Panc1 (cell line): Measurements from ENCODE around the gene FAM174A. TPM values are rescaled to one million over a fixed set of nuclear protein-coding genes. Genes with fewer than 3 reads are reported as not detected.

Experiments used
- ATAC-seq: fragments of 200-7000 bp; cut with Tn5 transposase; 2 replicates; pipeline ENCODE4 v1.9.1; 2020; ENCODE audit warnings: mild to moderate bottlenecking, moderate library complexity
- BruUV-seq: library from RNA; stranded (reverse); fragments of 400-500 nt; replicated peaks from 2 replicates; lab custom pipeline; 2021; lab: Mats Ljungman, UMichigan
- CTCF ChIA-PET: fragments of 300-600 bp; sonication (Branson Sonifier 250); formaldehyde crosslinking; loops from one replicate; lab custom pipeline; 2022; ENCODE audit warnings: antibody characterized with exemption; lab: Charles Lee
- POLR2A ChIA-PET: fragments of 300-600 bp; sonication (Branson Sonifier 250); formaldehyde crosslinking; loops from one replicate; lab custom pipeline; 2022; ENCODE audit warnings: antibody characterized with exemption; lab: Charles Lee
- DNase-seq: peaks from one replicate; pipeline ENCODE4 v3.0.0-alpha.2; 2010; ENCODE audit warnings: low read depth, low spot score
- H3K27ac ChIP-seq: 2 replicates; pipeline ENCODE4 v1.5.1; 2011; ENCODE audit warnings: mild to moderate bottlenecking, low read length, inconsistent platforms
- H3K27me3 ChIP-seq: fragments of 200-500 bp; sonication (Bioruptor generic); 2 replicates; pipeline ENCODE4 v1.6.0; 2014; ENCODE audit warnings: low read length, inconsistent platforms; ENCODE audit not compliant: control insufficient read depth, insufficient read depth
- H3K36me3 ChIP-seq: fragments of 200-500 bp; sonication (Bioruptor generic); 2 replicates; pipeline ENCODE4 v1.5.1; 2014; ENCODE audit warnings: inconsistent platforms, mild to moderate bottlenecking, low read length, moderate library complexity; ENCODE audit not compliant: control insufficient read depth, insufficient read depth
- H3K4me1 ChIP-seq: 2 replicates; pipeline ENCODE4 v1.5.1; 2011; ENCODE audit warnings: inconsistent platforms, mild to moderate bottlenecking, low read length, moderate library complexity; ENCODE audit not compliant: control insufficient read depth, insufficient read depth
- H3K4me3 ChIP-seq, 2 experiments: 2 replicates each; pipeline ENCODE4 v1.5.1; 2011 to 2012; ENCODE audit warnings: low read depth in 2 of 2, low read length in 2 of 2, mild to moderate bottlenecking in 2 of 2, inconsistent platforms in 1 of 2, moderate library complexity in 1 of 2
- H3K9me3 ChIP-seq: fragments of 200-500 bp; sonication (Bioruptor generic); 2 replicates; pipeline ENCODE4 v1.5.1; 2014; ENCODE audit warnings: low read depth, mild to moderate bottlenecking, inconsistent platforms, low read length, moderate library complexity; ENCODE audit not compliant: control insufficient read depth, insufficient read depth
- CTCF ChIP-seq: fragments of 450-650 bp; IDR thresholded peaks from 2 replicates; pipeline ENCODE4 v1.5.1; 2017; ENCODE audit warnings: mild to moderate bottlenecking
- POLR2AphosphoS5 ChIP-seq: IDR thresholded peaks from 2 replicates; pipeline ENCODE4 v1.6.1; 2012; ENCODE audit warnings: mild to moderate bottlenecking, low read depth, low read length, moderate library complexity
- REST ChIP-seq, 2 experiments: IDR thresholded peaks; 2 replicates each; pipeline ENCODE4 v1.6.1; 2011 to 2012; ENCODE audit warnings: low read depth in 2 of 2, control low read depth in 1 of 2, low read length in 1 of 2, mild to moderate bottlenecking in 1 of 2, moderate library complexity in 1 of 2; ENCODE audit not compliant: insufficient read depth in 1 of 2
- SIN3A ChIP-seq: IDR thresholded peaks from 2 replicates; pipeline ENCODE4 v1.6.1; 2012; ENCODE audit warnings: low read depth, mild to moderate bottlenecking, low read length, moderate library complexity, borderline replicate concordance; ENCODE audit not compliant: insufficient read depth
- TCF7L2 ChIP-seq: IDR thresholded peaks from 2 replicates; pipeline ENCODE4 v1.6.1; 2011; ENCODE audit warnings: mild to moderate bottlenecking, low read depth, low read length, inconsistent platforms
- in situ Hi-C: cut with HindIII; loops from 2 replicates; pipeline ENCODE4 v1.10.0; 2016; ENCODE audit warnings: low sequenced_read_pairs, low pct_unique_long_range_greater_than_20kb
- intact Hi-C: fragments of 100-400 bp; cut with micrococcal nuclease; formaldehyde crosslinking; loops from one replicate; pipeline ENCODE4 v1.10.0; 2022; ENCODE audit not compliant: unreplicated experiment
- total RNA-seq: library from RNA; stranded (reverse); gene quantifications from one replicate; pipeline ENCODE4 v1.2.1, GENCODE V29; 2021; ENCODE audit not compliant: unreplicated experiment

Gene FAM174A
- total RNA-seq, 1 experiment from 2014 or later, result 11.0 TPM

DNA sequence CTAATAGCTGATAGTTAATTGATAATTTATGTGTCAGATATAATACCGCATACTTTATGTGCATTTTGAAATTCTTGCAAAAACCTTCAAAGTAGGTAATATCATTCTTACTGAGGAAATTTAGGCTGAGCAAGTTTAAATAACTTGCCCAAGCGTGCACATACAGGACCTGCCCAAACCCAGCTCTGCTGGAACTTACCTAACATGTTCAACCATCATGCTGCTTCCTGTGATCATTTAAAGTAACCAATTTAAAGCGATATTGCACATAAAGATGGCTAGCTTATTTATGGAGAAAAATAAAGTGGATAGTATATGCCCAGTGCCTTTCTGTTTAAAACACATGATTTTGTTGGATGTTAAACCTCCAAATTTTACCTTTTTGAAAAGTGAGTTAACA lies 4.3 kb downstream of the FAM174A start:
- ChIA-PET POLR2A (no interaction called here), CTCF (no interaction called here)
- no peaks in the 10 kb centered on the region for H3K27me3 ChIP-seq
- no peak overlapping the region for H3K4me3 ChIP-seq
- in situ Hi-C loops (no loop called here), intact Hi-C loops (no loop called here)
- no peak overlapping the region for H3K27ac ChIP-seq
- H3K36me3 ChIP-seq, result no peaks in the 10 kb centered on the region
- no peak for DNase-seq
- no peak for ATAC-seq
- no peak for TF ChIP-seq REST (IDR thresholded peaks at IDR 0.05; ENCODE audit: insufficient read depth in 1 of 2, low read depth in 2 of 2, low read length in 1 of 2)
- TF ChIP-seq TCF7L2, result no peak
- TF ChIP-seq SIN3A, result no peak
- no peak for TF ChIP-seq POLR2AphosphoS5
- no peak for TF ChIP-seq CTCF
- peaks cover 8% of the 10 kb centered on the region; the same call in 1 of the 2 replicates for H3K4me1 ChIP-seq
- no peaks in the 10 kb centered on the region for H3K9me3 ChIP-seq
- no TSS peak for BruUV-seq

DNA sequence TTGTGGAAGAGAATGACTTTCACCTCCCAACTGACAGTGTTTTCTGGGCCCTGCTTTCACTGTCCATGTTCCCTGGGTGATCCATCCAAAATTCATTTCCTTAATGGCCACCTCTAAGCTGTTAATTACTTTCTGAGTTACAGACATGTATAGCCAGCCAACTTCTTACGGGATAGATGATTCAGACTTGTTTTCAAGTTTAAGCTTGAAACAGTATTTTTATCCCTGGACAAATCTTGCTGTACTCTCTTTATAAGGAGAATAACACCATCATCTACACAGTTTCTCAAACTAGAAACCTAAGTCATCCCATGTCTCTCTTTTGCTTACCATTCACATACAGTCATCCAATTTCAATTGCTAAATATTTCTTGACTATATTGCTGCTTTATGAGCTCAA lies 6.9 kb downstream of the FAM174A start:
- Histone ChIP-seq H3K4me3 (no peak overlapping the region), H3K4me1 (no peaks in the 10 kb centered on the region; the same call in 1 of the 2 replicates), H3K9me3 (no peaks in the 10 kb centered on the region), H3K27ac (no peak overlapping the region), H3K27me3 (no peaks in the 10 kb centered on the region), H3K36me3 (no peaks in the 10 kb centered on the region)
- intact Hi-C loops, result no loop called here
- no TSS peak for BruUV-seq
- ATAC-seq (no peak), DNase-seq (no peak)
- ChIA-PET POLR2A (no interaction called here), CTCF (no interaction called here)
- TF ChIP-seq TCF7L2 (no peak), SIN3A (no peak), REST (IDR thresholded peaks at IDR 0.05; ENCODE audit: insufficient read depth in 1 of 2, low read depth in 2 of 2, low read length in 1 of 2) (no peak), CTCF (no peak), POLR2AphosphoS5 (no peak)
- in situ Hi-C loops, result no loop called here
